ENCODE results near the gene NPTN. TPM values are rescaled to one million over a fixed set of nuclear protein-coding genes. Genes with fewer than 3 reads are reported as not detected.

The NPTN gene
- total and polyA plus RNA-seq, 2 of the 13 experiments (the other 11 are each of a cell fraction or from before 2014, with no cell fraction given), result 78.0 to 110 TPM

DNA sequence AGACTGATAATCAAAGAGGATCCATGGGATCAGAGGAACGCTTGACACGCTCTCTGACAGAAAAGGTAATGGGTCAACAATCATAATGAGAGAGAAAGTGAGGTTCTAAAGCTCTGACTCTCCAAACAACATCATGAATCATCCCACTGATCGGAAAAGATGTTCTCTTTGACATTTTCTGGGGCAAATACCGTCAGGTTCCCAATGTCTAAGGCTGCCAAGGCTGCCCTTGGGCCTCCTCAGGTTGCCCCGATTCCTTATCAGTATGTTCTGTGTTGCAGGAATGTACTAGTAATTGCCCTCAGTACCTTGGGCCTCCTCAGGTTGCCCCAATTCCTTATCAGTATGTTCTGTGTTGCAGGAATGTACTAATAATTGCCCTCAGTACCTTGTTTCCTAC, 60.9 kb downstream of the NPTN start:
- ATAC-seq (no peak), FAIRE-seq (no peak), DNase-seq (ENCODE audit: low spot score) (no peak)
- intact Hi-C loops (cut with micrococcal nuclease; ENCODE audit: unreplicated experiment), result no loop called here
- POLR2A ChIA-PET, result no interaction called here
- Histone ChIP-seq H3K27ac (ENCODE audit: extremely low read length, insufficient read depth, low read length) (no peak overlapping the region), H3K4me2 (ENCODE audit: low read depth, low read length) (no peak overlapping the region), H3K9me3 (ENCODE audit: low read length) (no peaks in the 10 kb centered on the region), H3K27me3 (ENCODE audit: control insufficient read depth in 1 of 2, insufficient read depth in 2 of 2, low read length in 2 of 2) (no peaks in the 10 kb centered on the region), H3K4me1 (ENCODE audit: insufficient read depth, low read length) (no peaks in the 10 kb centered on the region), H3K9ac (ENCODE audit: insufficient read depth, low read depth, low read length) (no peak overlapping the region), H4K20me1 (ENCODE audit: insufficient read depth, low read length) (no peaks in the 10 kb centered on the region), H3K4me3 (replicated peaks in 1 of 3; ENCODE audit: insufficient read depth in 1 of 3, low read depth in 2 of 3, low read length in 3 of 3) (no peak overlapping the region), H3K79me2 (ENCODE audit: insufficient read depth, low read length) (no peaks in the 10 kb centered on the region), H2AFZ (ENCODE audit: low read length) (no peak overlapping the region), H3K36me3 (replicated peaks in 1 of 2; ENCODE audit: control insufficient read depth in 1 of 2, insufficient read depth in 2 of 2, low read length in 2 of 2) (peaks cover 28 to 67% of the 10 kb centered on the region in 2 experiments)
- TF ChIP-seq, protein P1, sequence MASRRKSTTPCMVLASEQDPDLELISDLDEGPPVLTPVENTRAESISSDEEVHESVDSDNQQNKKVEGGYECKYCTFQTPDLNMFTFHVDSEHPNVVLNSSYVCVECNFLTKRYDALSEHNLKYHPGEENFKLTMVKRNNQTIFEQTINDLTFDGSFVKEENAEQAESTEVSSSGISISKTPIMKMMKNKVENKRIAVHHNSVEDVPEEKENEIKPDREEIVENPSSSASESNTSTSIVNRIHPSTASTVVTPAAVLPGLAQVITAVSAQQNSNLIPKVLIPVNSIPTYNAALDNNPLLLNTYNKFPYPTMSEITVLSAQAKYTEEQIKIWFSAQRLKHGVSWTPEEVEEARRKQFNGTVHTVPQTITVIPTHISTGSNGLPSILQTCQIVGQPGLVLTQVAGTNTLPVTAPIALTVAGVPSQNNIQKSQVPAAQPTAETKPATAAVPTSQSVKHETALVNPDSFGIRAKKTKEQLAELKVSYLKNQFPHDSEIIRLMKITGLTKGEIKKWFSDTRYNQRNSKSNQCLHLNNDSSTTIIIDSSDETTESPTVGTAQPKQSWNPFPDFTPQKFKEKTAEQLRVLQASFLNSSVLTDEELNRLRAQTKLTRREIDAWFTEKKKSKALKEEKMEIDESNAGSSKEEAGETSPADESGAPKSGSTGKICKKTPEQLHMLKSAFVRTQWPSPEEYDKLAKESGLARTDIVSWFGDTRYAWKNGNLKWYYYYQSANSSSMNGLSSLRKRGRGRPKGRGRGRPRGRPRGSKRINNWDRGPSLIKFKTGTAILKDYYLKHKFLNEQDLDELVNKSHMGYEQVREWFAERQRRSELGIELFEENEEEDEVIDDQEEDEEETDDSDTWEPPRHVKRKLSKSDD (CRISPR knock-in tag; IDR thresholded peaks at IDR 0.05; ENCODE audit: low read depth), result no peak
- TF ChIP-seq THAP11 (CRISPR knock-in tag; IDR thresholded peaks at IDR 0.05) (no peak), ZNF891 (CRISPR knock-in tag; IDR thresholded peaks at IDR 0.05) (no peak), YEATS2 (CRISPR knock-in tag; IDR thresholded peaks at IDR 0.05; ENCODE audit: borderline replicate concordance) (no peak), POGK (CRISPR knock-in tag; conservative IDR thresholded peaks at IDR 0.05) (no peak), ZNF747 (CRISPR knock-in tag; IDR thresholded peaks at IDR 0.05; ENCODE audit: borderline replicate concordance) (no peak), TOE1 (CRISPR knock-in tag; IDR thresholded peaks at IDR 0.05) (no peak), CBX5 (CRISPR knock-in tag; IDR thresholded peaks at IDR 0.05; ENCODE audit: borderline replicate concordance) (no peak), ZNF253 (CRISPR knock-in tag; IDR thresholded peaks at IDR 0.05; ENCODE audit: borderline replicate concordance) (no peak), ARHGAP35 (CRISPR knock-in tag; IDR thresholded peaks at IDR 0.05; ENCODE audit: borderline replicate concordance) (no peak), HNRNPH1 (optimal IDR thresholded peaks at IDR 0.05; ENCODE audit: low read depth, low read length) (no peak), GTF3A (CRISPR knock-in tag; conservative IDR thresholded peaks at IDR 0.05) (no peak), ZNF333 (CRISPR knock-in tag; IDR thresholded peaks at IDR 0.05; ENCODE audit: borderline replicate concordance) (no peak), PAX8 (CRISPR knock-in tag; IDR thresholded peaks at IDR 0.05; ENCODE audit: borderline replicate concordance) (no peak), ZNF816 (CRISPR knock-in tag; IDR thresholded peaks at IDR 0.05; ENCODE audit: borderline replicate concordance) (no peak)
- TF ChIP-seq, protein P2, sequence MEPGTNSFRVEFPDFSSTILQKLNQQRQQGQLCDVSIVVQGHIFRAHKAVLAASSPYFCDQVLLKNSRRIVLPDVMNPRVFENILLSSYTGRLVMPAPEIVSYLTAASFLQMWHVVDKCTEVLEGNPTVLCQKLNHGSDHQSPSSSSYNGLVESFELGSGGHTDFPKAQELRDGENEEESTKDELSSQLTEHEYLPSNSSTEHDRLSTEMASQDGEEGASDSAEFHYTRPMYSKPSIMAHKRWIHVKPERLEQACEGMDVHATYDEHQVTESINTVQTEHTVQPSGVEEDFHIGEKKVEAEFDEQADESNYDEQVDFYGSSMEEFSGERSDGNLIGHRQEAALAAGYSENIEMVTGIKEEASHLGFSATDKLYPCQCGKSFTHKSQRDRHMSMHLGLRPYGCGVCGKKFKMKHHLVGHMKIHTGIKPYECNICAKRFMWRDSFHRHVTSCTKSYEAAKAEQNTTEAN (CRISPR knock-in tag; conservative IDR thresholded peaks at IDR 0.05), result no peak
- BruUV-seq (replicated peaks), result TSS peak; percentile 31
- CTCF ChIA-PET (ENCODE audit: low intra/inter-chr PET ratio, low total read pairs), result no interaction called here
- 92% methylated on average over 5 of the region's 5 CpGs for WGBS (ENCODE audit: low lambda C conversion rate)
- in situ Hi-C loops (cut with HindIII; ENCODE audit: extremely low pct_ligation_motif_present, low pct_unique_long_range_greater_than_20kb), result no loop called here

All from HepG2 (cell line).